Endothelial cell of umbilical vein (primary cell): ENCODE data around the gene MANEAL. TPM values are rescaled to one million over a fixed set of nuclear protein-coding genes. Genes with fewer than 3 reads are reported as not detected.

Experiments used
- BruUV-seq: library from RNA; stranded (reverse); fragments of 400-500 nt; replicated peaks from 2 replicates; lab custom pipeline; 2021; lab: Mats Ljungman, UMichigan
- CTCF ChIA-PET: fragments of 300-600, 350-600 bp; sonication (Branson Sonifier 250); formaldehyde crosslinking; loops from one replicate; lab custom pipeline; 2021; ENCODE audit warnings: antibody characterized with exemption, inconsistent platforms; lab: Charles Lee
- POLR2A ChIA-PET: fragments of 300-600, 350-600 bp; sonication (Branson Sonifier 250); formaldehyde crosslinking; loops from one replicate; lab custom pipeline; 2021; ENCODE audit warnings: antibody characterized with exemption, inconsistent platforms; lab: Charles Lee
- DNase-seq: peaks from one replicate; pipeline ENCODE4 v3.0.0-alpha.2; 2011; ENCODE audit warnings: low read depth, low spot score
- FAIRE-seq: peaks from 2 replicates; lab custom pipeline; 2011; peaks lifted over from hg19 to GRCh38; lab: Jason Lieb, UNC
- H2AFZ ChIP-seq: 2 replicates; pipeline ENCODE4 v1.6.0; 2012; ENCODE audit warnings: low read depth, low read length, control low read depth, inconsistent platforms
- H3K27ac ChIP-seq: 2 replicates; pipeline ENCODE4 v1.5.1; 2011; ENCODE audit warnings: low read depth, mild to moderate bottlenecking, control low read depth, low read length, moderate library complexity; ENCODE audit not compliant: insufficient read depth
- H3K27me3 ChIP-seq, 2 experiments: 2 replicates each; pipeline versions ENCODE4 v1.6.0 to v1.6.1; 2011; ENCODE audit warnings: low read length in 2 of 2, mixed read lengths in 1 of 2; ENCODE audit not compliant: control insufficient read depth in 2 of 2, insufficient read depth in 2 of 2
- H3K36me3 ChIP-seq, 2 experiments: 2 replicates in 1 of 2; 3 replicates in 1 of 2; pipeline ENCODE4 v1.5.1; 2011; ENCODE audit warnings: low read length in 2 of 2, mild to moderate bottlenecking in 1 of 2, moderate library complexity in 1 of 2; ENCODE audit not compliant: control insufficient read depth in 2 of 2, insufficient read depth in 2 of 2; ENCODE audit errors: extremely low read depth in 1 of 2
- H3K4me1 ChIP-seq: 3 replicates; pipeline ENCODE4 v1.5.1; 2011; ENCODE audit warnings: mild to moderate bottlenecking, low read length; ENCODE audit not compliant: control insufficient read depth, insufficient read depth; ENCODE audit errors: extremely low read depth
- H3K4me2 ChIP-seq: 2 replicates; pipeline ENCODE4 v1.6.1; 2011; ENCODE audit warnings: low read length, control low read depth, mixed read lengths; ENCODE audit not compliant: insufficient read depth
- H3K4me3 ChIP-seq, 3 experiments: fragments of 200-600 bp in 1 of 3; sonication (generic), shearing (Covaris generic) in 1 of 3; replicated peaks in 1 of 3; 2 replicates each; pipeline ENCODE4 v1.5.1; 2011 to 2016; ENCODE audit warnings: control low read depth in 3 of 3, low read length in 3 of 3, mild to moderate bottlenecking in 2 of 3, inconsistent platforms in 1 of 3, low read depth in 1 of 3, moderate library complexity in 1 of 3; ENCODE audit not compliant: insufficient read depth in 1 of 3
- H3K79me2 ChIP-seq: 2 replicates; pipeline ENCODE4 v1.6.0; 2012; ENCODE audit warnings: low read length, inconsistent platforms; ENCODE audit not compliant: control insufficient read depth, insufficient read depth
- H3K9ac ChIP-seq: replicated peaks from 2 replicates; pipeline ENCODE3; 2011; ENCODE audit warnings: low read length, control low read depth; ENCODE audit not compliant: insufficient read depth; ENCODE audit errors: extremely low read depth
- H3K9me1 ChIP-seq: replicated peaks from 3 replicates; pipeline ENCODE4 v1.6.0; 2011; ENCODE audit warnings: mild to moderate bottlenecking, low read length; ENCODE audit not compliant: control insufficient read depth, insufficient read depth; ENCODE audit errors: extremely low read depth
- H3K9me3 ChIP-seq: replicated peaks from 2 replicates; pipeline ENCODE4 v1.5.1; 2012; ENCODE audit warnings: low read length, inconsistent platforms; ENCODE audit not compliant: control insufficient read depth, insufficient read depth
- H4K20me1 ChIP-seq: replicated peaks from 2 replicates; pipeline ENCODE3; 2011; ENCODE audit warnings: mild to moderate bottlenecking, low read length; ENCODE audit not compliant: control insufficient read depth, insufficient read depth; ENCODE audit errors: extremely low read depth
- EZH2 ChIP-seq: IDR thresholded peaks from 2 replicates; pipeline ENCODE4 v1.6.1; 2012; ENCODE audit warnings: borderline replicate concordance, low read depth, mild to moderate bottlenecking, moderate library complexity, low read length, inconsistent platforms; ENCODE audit not compliant: severe bottlenecking
- FOS ChIP-seq: IDR thresholded peaks from 2 replicates; pipeline ENCODE4 v1.6.1; 2011; ENCODE audit warnings: mild to moderate bottlenecking, low read length, moderate library complexity, borderline replicate concordance; ENCODE audit not compliant: insufficient read depth
- GATA2 ChIP-seq: IDR thresholded peaks from 2 replicates; pipeline ENCODE4 v1.7.0; 2011; ENCODE audit warnings: low read depth, mild to moderate bottlenecking, moderate library complexity, mixed read lengths, low read length; ENCODE audit not compliant: insufficient read length, insufficient read depth
- JUN ChIP-seq: IDR thresholded peaks from 2 replicates; pipeline ENCODE4 v1.6.1; 2011; ENCODE audit warnings: borderline replicate concordance, low read depth; ENCODE audit not compliant: insufficient read length, insufficient read depth
- MYC ChIP-seq: IDR thresholded peaks from one replicate; pipeline ENCODE4 v1.6.1; 2011; ENCODE audit warnings: mild to moderate bottlenecking, low read depth, low read length
- POLR2A ChIP-seq: IDR thresholded peaks from 2 replicates; pipeline ENCODE4 v1.6.1; 2012; ENCODE audit warnings: low read depth, mild to moderate bottlenecking, control low read depth, low read length
- POLR2AphosphoS5 ChIP-seq: IDR thresholded peaks from 2 replicates; pipeline ENCODE4 v1.6.1; 2012; ENCODE audit warnings: low read depth, mild to moderate bottlenecking, control low read depth, low read length, moderate library complexity; ENCODE audit not compliant: insufficient read depth
- dilution Hi-C: fragments of 300-500 bp; cut with MboI; formaldehyde crosslinking; loops from one replicate; pipeline ENCODE4 v1.15.0; 2019; ENCODE audit warnings: low sequenced_read_pairs; ENCODE audit not compliant: extremely low pct_ligation_motif_present
- intact Hi-C: fragments of 100-400 bp; cut with micrococcal nuclease; formaldehyde crosslinking; loops from one replicate; pipeline ENCODE4 v1.10.0; 2022
- polyA plus RNA-seq, 4 experiments: library from polyadenylated mRNA; depleted of rRNA in 3 of 4; stranded (reverse) in 3 of 4; unstranded in 1 of 4; fragments of >200 nt; gene quantifications; 2 replicates each; pipeline versions ENCODE4 v1.2.1 to v1.2.3, GENCODE V29; 2011 to 2012; ENCODE audit warnings: missing spikeins in 1 of 4
- total RNA-seq: library from RNA; stranded (reverse); gene quantifications from 2 replicates; pipeline ENCODE4 v1.2.3, GENCODE V29; 2021
- TF ChIP-seq, protein P1 (sequence below): IDR thresholded peaks from 2 replicates; pipeline ENCODE4 v1.6.1; 2011; ENCODE audit not compliant: insufficient read depth, insufficient read length
- TF ChIP-seq, protein P2 (sequence below), 2 donors: IDR thresholded peaks; 1 replicate in 1 of 2; 2 replicates in 1 of 2; pipeline ENCODE4 v1.5.1; 2011; ENCODE audit warnings: low read length in 2 of 2, mild to moderate bottlenecking in 2 of 2, moderate library complexity in 2 of 2, control low read depth in 1 of 2, inconsistent platforms in 1 of 2, low read depth in 1 of 2; ENCODE audit not compliant: insufficient read depth in 1 of 2; ENCODE audit errors: extremely low read depth in 1 of 2

The MANEAL gene
- total and polyA plus RNA-seq, 2 donors (not counting 3 experiments of a cell fraction or from before 2014, with no cell fraction given), result 0.66 to 1.3 TPM

DNA sequence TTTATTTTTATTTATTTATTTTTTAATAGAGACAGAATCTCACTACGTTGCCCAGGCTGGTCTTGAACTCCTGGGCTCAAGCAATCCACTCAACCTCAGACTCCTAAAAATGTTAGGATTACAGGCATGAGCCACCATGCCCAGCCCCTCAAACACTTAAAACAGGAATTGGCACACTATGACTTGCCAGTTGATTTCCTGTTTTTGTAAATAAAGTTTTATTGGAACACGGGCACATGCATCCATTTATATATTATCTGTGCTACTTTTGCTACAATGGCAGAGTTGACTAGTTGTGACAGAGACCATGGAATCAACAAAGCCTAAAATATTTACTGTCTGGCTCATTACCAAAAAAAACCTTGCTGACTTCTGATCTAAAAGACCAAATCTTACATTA lies 30.4 kb downstream of the MANEAL start:
- no peaks in the 10 kb centered on the region for H3K4me1 ChIP-seq
- TF ChIP-seq MYC, result no peak
- TF ChIP-seq JUN, result no peak
- TF ChIP-seq FOS, result no peak
- no peak for TF ChIP-seq POLR2AphosphoS5
- no peak for TF ChIP-seq EZH2
- TF ChIP-seq, protein P1, sequence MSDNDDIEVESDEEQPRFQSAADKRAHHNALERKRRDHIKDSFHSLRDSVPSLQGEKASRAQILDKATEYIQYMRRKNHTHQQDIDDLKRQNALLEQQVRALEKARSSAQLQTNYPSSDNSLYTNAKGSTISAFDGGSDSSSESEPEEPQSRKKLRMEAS, result no peak
- TF ChIP-seq, protein P2, sequence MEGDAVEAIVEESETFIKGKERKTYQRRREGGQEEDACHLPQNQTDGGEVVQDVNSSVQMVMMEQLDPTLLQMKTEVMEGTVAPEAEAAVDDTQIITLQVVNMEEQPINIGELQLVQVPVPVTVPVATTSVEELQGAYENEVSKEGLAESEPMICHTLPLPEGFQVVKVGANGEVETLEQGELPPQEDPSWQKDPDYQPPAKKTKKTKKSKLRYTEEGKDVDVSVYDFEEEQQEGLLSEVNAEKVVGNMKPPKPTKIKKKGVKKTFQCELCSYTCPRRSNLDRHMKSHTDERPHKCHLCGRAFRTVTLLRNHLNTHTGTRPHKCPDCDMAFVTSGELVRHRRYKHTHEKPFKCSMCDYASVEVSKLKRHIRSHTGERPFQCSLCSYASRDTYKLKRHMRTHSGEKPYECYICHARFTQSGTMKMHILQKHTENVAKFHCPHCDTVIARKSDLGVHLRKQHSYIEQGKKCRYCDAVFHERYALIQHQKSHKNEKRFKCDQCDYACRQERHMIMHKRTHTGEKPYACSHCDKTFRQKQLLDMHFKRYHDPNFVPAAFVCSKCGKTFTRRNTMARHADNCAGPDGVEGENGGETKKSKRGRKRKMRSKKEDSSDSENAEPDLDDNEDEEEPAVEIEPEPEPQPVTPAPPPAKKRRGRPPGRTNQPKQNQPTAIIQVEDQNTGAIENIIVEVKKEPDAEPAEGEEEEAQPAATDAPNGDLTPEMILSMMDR (IDR thresholded peaks at IDR 0.05; ENCODE audit: extremely low read depth in 1 of 2, insufficient read depth in 1 of 2, low read depth in 1 of 2, low read length in 2 of 2), result no peak
- TF ChIP-seq GATA2, result no peak
- TF ChIP-seq POLR2A, result no peak
- no peak overlapping the region for H3K4me2 ChIP-seq
- CTCF ChIA-PET, result interaction anchor here (1.1 kb wide), 1 partner anchor 36 kb away, joined by 5 read pairs; the partner anchor contains the start of gene MTF1
- no peaks in the 10 kb centered on the region for H3K79me2 ChIP-seq
- H3K27ac ChIP-seq, result no peak overlapping the region
- intact Hi-C loops (no loop called here), dilution Hi-C loops (no loop called here)
- FAIRE-seq (no peak), DNase-seq (no peak)
- H2AFZ ChIP-seq, result no peak overlapping the region
- no peaks in the 10 kb centered on the region for H3K9me3 ChIP-seq
- no peaks in the 10 kb centered on the region for H4K20me1 ChIP-seq
- no peaks in the 10 kb centered on the region for H3K9me1 ChIP-seq
- no peak overlapping the region for H3K9ac ChIP-seq
- no peaks in the 10 kb centered on the region for H3K27me3 ChIP-seq
- POLR2A ChIA-PET, result no interaction called here
- H3K36me3 ChIP-seq, result peaks cover 7 to 19% of the 10 kb centered on the region in 2 experiments
- H3K4me3 ChIP-seq, result no peak overlapping the region
- BruUV-seq, result no TSS peak
